ENCODE measurements around the gene PLEK.

Gene PLEK

GRCh38 chr2:68414876-68415275 is 49.8 kb downstream of the PLEK start:
- DNase-seq (ENCODE audit: low read depth, low spot score) = no peak

- DNase-seq (ENCODE audit: low read depth, low spot score) = no peak
These were observed 50.4 kb downstream of the PLEK start for GRCh38 chr2:68415521-68415920.

GRCh38 chr2:68416081-68416675 is 51.1 kb downstream of the PLEK start:
- DNase-seq (ENCODE audit: low read depth, low spot score) = no peak

- no peak for DNase-seq (ENCODE audit: low read depth, low spot score)
These were observed 52.8 kb downstream of the PLEK start for GRCh38 chr2:68417926-68418325.

GRCh38 chr2:68418419-68418818 is 53.3 kb downstream of the PLEK start:
- no peak for DNase-seq (ENCODE audit: low read depth, low spot score)

GRCh38 chr2:68418855-68419254 is 53.8 kb downstream of the PLEK start:
- DNase-seq (ENCODE audit: low read depth, low spot score) = no peak

GRCh38 chr2:68420254-68420910 is 55.3 kb downstream of the PLEK start:
- DNase-seq (ENCODE audit: low read depth, low spot score) = no peak

GRCh38 chr2:68423966-68424650 is 59.0 kb downstream of the PLEK start:
- DNase-seq (ENCODE audit: low read depth, low spot score) = no peak

GRCh38 chr2:68425503-68425902 is 60.4 kb downstream of the PLEK start:
- no peak for DNase-seq (ENCODE audit: low read depth, low spot score)

GRCh38 chr2:68426446-68426845 is 61.4 kb downstream of the PLEK start:
- DNase-seq (ENCODE audit: low read depth, low spot score) = no peak

- no peak for DNase-seq (ENCODE audit: low read depth, low spot score)
These were observed 61.9 kb downstream of the PLEK start for GRCh38 chr2:68426848-68427579.

GRCh38 chr2:68428126-68428525 is 63.0 kb downstream of the PLEK start:
- no peak for DNase-seq (ENCODE audit: low read depth, low spot score)

- no peak for DNase-seq (ENCODE audit: low read depth, low spot score)
These were observed 63.7 kb downstream of the PLEK start for GRCh38 chr2:68428746-68429145.

GRCh38 chr2:68429311-68429826 is 64.3 kb downstream of the PLEK start:
- DNase-seq (ENCODE audit: low read depth, low spot score) = no peak

- DNase-seq (ENCODE audit: low read depth, low spot score) = no peak
These were observed 66.4 kb downstream of the PLEK start for GRCh38 chr2:68431316-68431972.

- no peak for DNase-seq (ENCODE audit: low read depth, low spot score)
These were observed 67.9 kb downstream of the PLEK start for GRCh38 chr2:68432696-68433658.

- no peak for DNase-seq (ENCODE audit: low read depth, low spot score)
These were observed 69.9 kb downstream of the PLEK start for GRCh38 chr2:68434981-68435380.

- DNase-seq (ENCODE audit: low read depth, low spot score) = no peak
These were observed 70.5 kb downstream of the PLEK start for GRCh38 chr2:68435615-68436014.

- no peak for DNase-seq (ENCODE audit: low read depth, low spot score)
These were observed 71.2 kb downstream of the PLEK start for GRCh38 chr2:68436270-68436669.

Data from activated CD4-positive, CD25-positive, alpha-beta regulatory T cell treated with anti-CD3 and anti-CD28 coated beads, Interleukin-2, amount 50 U/mL, for 16 hours (primary cell).